Measurements from ENCODE around the gene ADAMTS18. TPM values are rescaled to one million over a fixed set of nuclear protein-coding genes. Genes with fewer than 3 reads are reported as not detected.
"Not testable (repeated sequence)": the region's sequence is repeated elsewhere in the genome, so short reads cannot be mapped to it uniquely, and the experiment has no call there.

ADAMTS18 gene
- total and polyA plus RNA-seq, 9 donors: 0.05 to 2.3 (median 0.79) TPM; not detected in 1

DNA sequence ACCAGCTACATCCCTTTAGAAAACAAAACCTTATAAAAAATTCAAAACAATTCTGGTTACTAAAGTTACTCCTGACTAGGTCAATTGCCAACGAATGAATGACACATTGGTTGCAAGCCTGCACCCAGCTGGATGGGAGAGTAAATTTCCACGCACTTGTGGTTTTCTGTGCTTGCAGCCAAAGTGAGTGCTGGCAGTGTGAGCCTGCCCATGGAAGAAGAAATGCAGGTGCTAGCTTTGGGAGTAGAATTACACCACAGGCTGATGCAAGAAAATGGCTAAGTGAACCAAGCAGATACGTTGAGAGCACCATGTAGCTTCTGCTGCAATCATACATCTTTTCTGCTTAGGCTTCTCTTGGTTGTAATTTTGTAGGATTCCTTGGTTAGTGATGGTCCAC is 161.0 kb downstream of the ADAMTS18 start:
- no peak for DNase-seq
- Histone ChIP-seq H3K9me3 (no peaks in the 10 kb centered on the region), H3K4me1 (ENCODE audit: insufficient read depth) (no peaks in the 10 kb centered on the region), H3K36me3 (no peaks in the 10 kb centered on the region), H3K27me3 (no peaks in the 10 kb centered on the region), H3K27ac (no peak overlapping the region), H3K4me3 (no peak overlapping the region)
- TF ChIP-seq POLR2A (IDR thresholded peaks at IDR 0.05): no peak
- TF ChIP-seq, protein P1, sequence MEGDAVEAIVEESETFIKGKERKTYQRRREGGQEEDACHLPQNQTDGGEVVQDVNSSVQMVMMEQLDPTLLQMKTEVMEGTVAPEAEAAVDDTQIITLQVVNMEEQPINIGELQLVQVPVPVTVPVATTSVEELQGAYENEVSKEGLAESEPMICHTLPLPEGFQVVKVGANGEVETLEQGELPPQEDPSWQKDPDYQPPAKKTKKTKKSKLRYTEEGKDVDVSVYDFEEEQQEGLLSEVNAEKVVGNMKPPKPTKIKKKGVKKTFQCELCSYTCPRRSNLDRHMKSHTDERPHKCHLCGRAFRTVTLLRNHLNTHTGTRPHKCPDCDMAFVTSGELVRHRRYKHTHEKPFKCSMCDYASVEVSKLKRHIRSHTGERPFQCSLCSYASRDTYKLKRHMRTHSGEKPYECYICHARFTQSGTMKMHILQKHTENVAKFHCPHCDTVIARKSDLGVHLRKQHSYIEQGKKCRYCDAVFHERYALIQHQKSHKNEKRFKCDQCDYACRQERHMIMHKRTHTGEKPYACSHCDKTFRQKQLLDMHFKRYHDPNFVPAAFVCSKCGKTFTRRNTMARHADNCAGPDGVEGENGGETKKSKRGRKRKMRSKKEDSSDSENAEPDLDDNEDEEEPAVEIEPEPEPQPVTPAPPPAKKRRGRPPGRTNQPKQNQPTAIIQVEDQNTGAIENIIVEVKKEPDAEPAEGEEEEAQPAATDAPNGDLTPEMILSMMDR (IDR thresholded peaks at IDR 0.05): no peak
- TF ChIP-seq EP300 (IDR thresholded peaks at IDR 0.05): no peak
- WGBS, 3 donors: 48 to 64% (median 49%) methylated on average over 3 of the region's 3 CpGs
- intact Hi-C loops (cut with DNase I): no loop called here

DNA sequence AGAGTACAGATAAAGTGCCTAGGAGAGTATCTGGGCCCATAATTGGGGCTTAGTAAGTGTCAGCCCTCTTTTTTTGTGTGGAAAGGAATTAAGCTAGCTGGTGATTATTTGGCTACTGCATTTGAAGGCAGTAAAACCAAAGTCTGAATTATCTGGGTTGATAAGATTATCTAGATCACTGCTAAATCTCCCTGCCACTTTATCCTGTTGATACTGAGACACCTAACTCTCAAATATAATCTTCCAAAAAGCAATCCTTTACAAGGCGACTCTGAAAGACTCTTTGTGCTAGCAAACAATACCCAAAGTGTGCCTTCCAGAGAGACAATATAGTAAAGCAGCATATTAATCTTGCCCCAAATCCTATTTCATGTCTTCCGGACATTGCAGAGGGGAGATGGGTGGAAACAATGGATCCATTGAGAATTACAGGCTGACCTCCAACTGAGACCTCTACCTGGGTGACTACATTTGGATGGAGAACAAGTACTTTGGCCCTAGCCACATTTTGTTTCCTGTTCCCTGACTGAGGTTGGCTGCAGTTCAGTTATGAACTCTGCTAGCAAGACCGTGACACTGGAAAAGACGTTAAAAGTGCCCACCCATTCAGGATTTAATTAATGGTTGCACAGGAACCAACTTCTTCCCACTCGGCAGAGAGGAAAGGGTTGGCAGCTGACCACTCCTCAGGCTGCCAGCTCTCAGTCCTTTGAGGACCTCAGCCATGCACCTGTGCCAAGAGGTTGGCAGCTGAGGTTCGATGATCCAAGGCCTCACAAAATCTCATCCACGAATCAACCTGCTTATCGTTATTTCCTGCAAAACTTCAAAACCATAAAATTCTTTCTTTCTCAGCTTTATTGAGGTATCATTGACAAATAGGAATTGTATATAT is 163.1 kb downstream of the ADAMTS18 start:
- H3K4me3 ChIP-seq: no peak overlapping the region
- TF ChIP-seq, protein P1 (IDR thresholded peaks at IDR 0.05): no peak
- no peak for TF ChIP-seq EP300 (IDR thresholded peaks at IDR 0.05)
- no peak for TF ChIP-seq POLR2A (IDR thresholded peaks at IDR 0.05)
- no peaks in the 10 kb centered on the region for H3K9me3 ChIP-seq
- 70 to 83% (median 76%) methylated on average over 8 of the region's 8 CpGs for WGBS, 3 donors
- H3K27me3 ChIP-seq: no peaks in the 10 kb centered on the region
- H3K27ac ChIP-seq: no peak overlapping the region
- intact Hi-C loops (cut with DNase I): no loop called here
- H3K4me1 ChIP-seq (ENCODE audit: insufficient read depth): no peaks in the 10 kb centered on the region
- no peaks in the 10 kb centered on the region for H3K36me3 ChIP-seq
- no peak for DNase-seq

DNA sequence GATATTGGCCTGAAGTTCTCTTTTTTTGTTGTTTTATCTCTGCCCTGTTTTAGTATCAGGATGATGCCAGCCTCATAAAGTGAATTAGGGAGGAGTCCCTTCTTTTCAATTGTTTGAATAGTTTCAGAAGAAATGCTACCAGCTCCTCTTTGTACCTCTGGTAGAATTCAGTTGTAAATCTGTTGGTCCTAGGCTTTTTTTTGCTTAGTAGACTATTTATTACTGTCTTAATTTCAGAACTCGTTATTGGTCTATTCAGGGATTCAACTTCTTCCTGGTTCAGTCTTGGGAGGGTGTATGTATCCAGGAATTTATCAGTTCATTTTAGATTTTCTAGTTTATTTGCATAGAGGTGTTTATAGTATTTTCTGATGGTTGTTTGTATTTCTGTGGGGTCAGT is 168.6 kb downstream of the ADAMTS18 start:
- H3K9me3 ChIP-seq; DNase-seq; H3K36me3 ChIP-seq; H3K4me1 ChIP-seq (ENCODE audit: insufficient read depth); H3K27me3 ChIP-seq; H3K4me3 ChIP-seq; intact Hi-C loops (cut with DNase I); H3K27ac ChIP-seq: not testable (repeated sequence)
- 82 to 86% (median 84%) methylated on average over 1 of the region's 1 CpG for WGBS, 3 donors

DNA sequence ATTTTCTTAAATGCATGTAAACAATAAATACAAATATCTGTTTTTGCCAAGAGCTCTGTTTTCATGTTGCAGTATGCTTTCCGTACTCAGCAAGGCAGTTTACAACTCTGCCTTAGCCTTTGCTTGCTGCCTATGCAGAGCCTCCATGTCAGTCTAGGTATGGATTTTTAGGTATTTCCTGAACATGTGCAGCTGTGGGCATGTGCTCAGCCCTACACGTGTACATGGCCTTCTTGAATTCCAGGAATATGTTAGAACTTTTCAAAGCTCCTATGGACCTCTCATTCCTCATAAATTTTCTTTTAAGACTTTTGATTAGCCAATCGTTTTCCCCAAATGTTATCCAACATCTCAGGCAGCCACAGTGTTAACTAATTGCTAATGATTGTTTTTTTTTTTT is 171.9 kb downstream of the ADAMTS18 start:
- WGBS, 3 donors: 43 to 54% (median 54%) methylated on average over 3 of the region's 3 CpGs
- H3K4me1 ChIP-seq (ENCODE audit: insufficient read depth): no peaks in the 10 kb centered on the region
- H3K4me3 ChIP-seq: no peak overlapping the region
- no peak overlapping the region for H3K27ac ChIP-seq
- no peaks in the 10 kb centered on the region for H3K36me3 ChIP-seq
- no peak for TF ChIP-seq EP300 (IDR thresholded peaks at IDR 0.05)
- no peak for TF ChIP-seq POLR2A (IDR thresholded peaks at IDR 0.05)
- TF ChIP-seq, protein P1 (IDR thresholded peaks at IDR 0.05): no peak
- no peaks in the 10 kb centered on the region for H3K27me3 ChIP-seq
- no peak for DNase-seq
- no peaks in the 10 kb centered on the region for H3K9me3 ChIP-seq
- intact Hi-C loops (cut with DNase I): no loop called here

DNA sequence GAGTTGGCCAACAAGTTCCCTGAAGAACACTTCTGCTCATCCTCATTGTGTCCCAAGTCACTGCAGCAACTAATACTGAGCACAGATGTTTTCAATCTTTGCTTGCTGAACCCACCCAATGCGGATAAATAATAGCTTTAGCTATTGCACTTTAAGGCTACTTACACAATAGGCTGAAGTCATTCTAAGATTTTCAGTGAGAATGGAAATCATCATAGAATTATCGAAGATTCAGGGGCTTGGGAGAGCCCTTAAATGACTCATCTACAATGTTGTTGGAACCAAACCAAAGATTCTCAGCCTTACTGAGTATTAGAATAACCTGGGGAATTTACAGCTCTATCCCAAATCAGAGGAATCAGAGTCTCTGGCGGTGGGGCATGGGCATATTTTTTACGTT is 184.4 kb downstream of the ADAMTS18 start:
- no peak overlapping the region for H3K4me3 ChIP-seq
- H3K27ac ChIP-seq: no peak overlapping the region
- 69 to 73% (median 70%) methylated on average over 4 of the region's 4 CpGs for WGBS, 3 donors
- no peaks in the 10 kb centered on the region for H3K27me3 ChIP-seq
- no peaks in the 10 kb centered on the region for H3K9me3 ChIP-seq
- intact Hi-C loops (cut with DNase I): no loop called here
- DNase-seq: no peak
- TF ChIP-seq EP300 (IDR thresholded peaks at IDR 0.05): no peak
- H3K36me3 ChIP-seq: no peaks in the 10 kb centered on the region
- no peaks in the 10 kb centered on the region for H3K4me1 ChIP-seq (ENCODE audit: insufficient read depth)
